ENCODE data around the gene PAPSS1.
"Not testable (repeated sequence)": the region's sequence is repeated elsewhere in the genome, so short reads cannot be mapped to it uniquely, and the experiment has no call there.

Gene PAPSS1

GRCh38 chr4:107729050-107729449 is 9.0 kb upstream of the PAPSS1 start:
- in situ Hi-C loops (cut with MboI; ENCODE audit: low sequenced_read_pairs) = not testable (repeated sequence)

DNA sequence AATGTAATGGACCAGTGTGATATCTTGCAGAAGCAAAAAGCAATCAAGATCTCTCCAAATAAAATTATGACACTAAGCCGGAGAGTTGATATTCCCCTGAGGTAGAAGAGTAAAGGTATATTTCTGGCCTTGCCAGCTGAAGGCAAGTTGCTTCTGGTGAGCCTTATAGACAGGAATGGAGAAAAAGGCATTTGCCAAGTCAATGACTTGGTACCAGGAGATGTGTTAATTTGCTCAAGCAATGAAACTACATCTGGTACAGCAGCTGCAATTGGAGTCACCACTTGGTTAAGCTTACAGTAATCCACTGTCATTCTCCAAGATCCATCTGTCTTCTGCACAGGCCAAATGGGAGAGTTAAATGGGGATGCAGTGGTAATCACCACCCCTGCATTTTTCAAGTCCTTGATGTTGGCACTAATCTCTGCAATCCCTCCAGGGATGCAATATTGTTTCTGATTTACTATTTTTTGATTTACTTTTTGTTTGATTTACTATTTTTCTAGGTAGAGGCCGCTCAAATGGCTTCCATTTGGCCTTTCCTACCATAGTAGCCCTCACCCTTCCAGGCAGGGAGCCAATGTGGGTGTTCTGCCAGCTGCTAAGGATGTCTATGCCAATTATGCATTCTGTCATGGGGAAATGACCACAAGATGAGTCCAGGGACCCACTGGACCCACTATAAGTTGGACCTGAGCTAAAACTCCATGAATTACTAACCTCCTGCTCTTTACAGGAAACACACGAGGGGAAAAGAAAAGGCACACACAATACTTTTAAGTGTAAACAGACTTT is 6.3 kb upstream of the PAPSS1 start:
- in situ Hi-C loops (cut with MboI; ENCODE audit: low sequenced_read_pairs) = not testable (repeated sequence)

DNA sequence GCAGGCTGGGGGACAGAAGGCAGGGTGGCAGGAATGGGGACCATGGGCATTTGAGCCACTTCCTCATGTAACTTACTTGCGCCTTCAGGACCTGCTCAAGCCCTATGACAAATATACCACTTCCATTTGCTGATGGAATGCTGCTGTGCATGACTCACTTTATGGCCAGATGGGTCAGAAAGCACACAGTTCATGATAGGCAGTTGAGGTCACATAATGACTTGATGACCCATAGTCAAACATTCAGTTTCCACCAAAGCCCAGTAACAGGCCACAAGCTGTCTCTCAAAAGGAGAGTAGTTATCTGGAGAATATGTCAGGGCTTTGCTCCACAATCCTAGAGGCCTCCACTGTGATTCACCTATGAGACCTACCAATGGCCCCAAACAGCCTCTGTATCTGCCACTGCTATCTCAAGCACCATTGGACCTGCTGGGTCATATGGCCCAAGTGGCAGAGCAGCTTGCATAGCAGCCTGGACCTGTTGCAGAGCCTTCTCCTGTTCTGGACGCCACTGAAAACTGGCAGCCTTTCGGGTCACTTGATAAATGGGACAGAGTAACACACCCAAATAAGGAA is 5.3 kb upstream of the PAPSS1 start:
- in situ Hi-C loops (cut with MboI; ENCODE audit: low sequenced_read_pairs) = no loop called here

GRCh38 chr4:107723331-107723730 is 3.3 kb upstream of the PAPSS1 start:
- in situ Hi-C loops (cut with MboI; ENCODE audit: low sequenced_read_pairs) = not testable (repeated sequence)

GRCh38 chr4:107721436-107722100 is 1.5 kb upstream of the PAPSS1 start:
- in situ Hi-C loops (cut with MboI; ENCODE audit: low sequenced_read_pairs) = no loop called here

GRCh38 chr4:107719207-107719921 is 670 bp downstream of the PAPSS1 start:
- in situ Hi-C loops (cut with MboI; ENCODE audit: low sequenced_read_pairs) = no loop called here

- in situ Hi-C loops (cut with MboI; ENCODE audit: low sequenced_read_pairs) = no loop called here
These were observed 1.6 kb downstream of the PAPSS1 start for GRCh38 chr4:107718351-107718965.

DNA sequence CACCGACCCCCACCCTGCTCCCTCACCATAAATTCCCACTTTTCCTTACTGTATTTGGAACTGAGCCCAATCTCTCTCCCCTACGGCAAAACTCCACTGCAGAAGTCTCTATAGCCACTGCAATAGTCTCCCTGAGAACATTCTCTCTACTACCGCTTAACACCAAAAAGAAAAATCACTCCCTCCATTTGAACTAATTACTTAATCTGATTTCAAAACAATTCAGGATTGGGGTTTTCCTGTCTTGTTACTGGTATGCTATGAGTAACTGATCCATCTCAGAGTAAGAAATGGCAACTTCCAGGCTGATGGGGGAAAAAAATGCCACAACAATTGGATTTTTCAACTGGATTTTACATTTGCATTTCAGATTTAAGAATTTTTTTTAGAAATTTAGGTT is 5.8 kb downstream of the PAPSS1 start:
- in situ Hi-C loops (cut with MboI; ENCODE audit: low sequenced_read_pairs) = no loop called here

GRCh38 chr4:107712236-107712635 is 7.8 kb downstream of the PAPSS1 start:
- in situ Hi-C loops (cut with MboI; ENCODE audit: low sequenced_read_pairs) = no loop called here

GRCh38 chr4:107711831-107712230 is 8.2 kb downstream of the PAPSS1 start:
- in situ Hi-C loops (cut with MboI; ENCODE audit: low sequenced_read_pairs) = no loop called here

GRCh38 chr4:107710493-107711459 is 9.3 kb downstream of the PAPSS1 start:
- in situ Hi-C loops (cut with MboI; ENCODE audit: low sequenced_read_pairs) = no loop called here

DNA sequence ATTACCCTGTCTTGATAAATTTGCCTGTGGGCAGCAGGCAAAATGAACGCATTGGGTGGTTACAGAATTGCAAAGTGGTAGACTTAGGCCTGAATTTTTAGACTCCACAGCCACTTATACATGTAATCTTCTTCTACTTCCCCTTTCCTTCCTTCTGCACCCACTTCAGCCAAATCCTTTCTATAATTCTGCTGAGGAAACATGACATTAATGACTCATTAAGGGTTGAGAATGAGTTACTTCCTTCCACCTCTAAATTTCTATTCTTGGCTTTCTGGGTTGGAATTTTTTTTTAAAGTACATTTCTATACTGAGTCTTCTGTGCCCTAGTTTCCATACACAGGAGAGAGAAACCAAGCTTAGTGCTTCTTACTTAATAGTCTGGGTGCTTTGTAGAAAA is 10.1 kb downstream of the PAPSS1 start:
- in situ Hi-C loops (cut with MboI; ENCODE audit: low sequenced_read_pairs) = no loop called here

GRCh38 chr4:107708225-107708624 is 11.8 kb downstream of the PAPSS1 start:
- in situ Hi-C loops (cut with MboI; ENCODE audit: low sequenced_read_pairs) = no loop called here

GRCh38 chr4:107705742-107706556 is 14.1 kb downstream of the PAPSS1 start:
- in situ Hi-C loops (cut with MboI; ENCODE audit: low sequenced_read_pairs) = no loop called here

DNA sequence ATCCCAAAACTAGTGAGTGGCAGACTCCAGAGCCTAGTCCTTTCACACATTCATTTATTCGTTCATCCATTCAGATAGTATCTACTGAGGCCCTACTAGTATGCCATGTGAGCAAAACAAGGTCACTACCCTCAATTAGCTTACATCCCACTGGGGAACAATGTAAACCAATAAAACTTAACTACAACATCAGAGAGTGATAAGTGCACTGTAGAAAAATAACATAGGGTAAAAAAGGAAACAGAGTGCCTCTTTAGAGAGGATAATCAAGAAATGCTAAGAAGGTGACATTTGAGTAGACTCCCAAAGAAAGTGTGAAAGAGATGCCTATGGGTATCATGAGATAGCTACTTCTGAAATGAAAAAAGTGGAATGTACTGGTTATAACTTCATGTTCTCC is 18.5 kb downstream of the PAPSS1 start:
- in situ Hi-C loops (cut with MboI; ENCODE audit: low sequenced_read_pairs) = no loop called here

DNA sequence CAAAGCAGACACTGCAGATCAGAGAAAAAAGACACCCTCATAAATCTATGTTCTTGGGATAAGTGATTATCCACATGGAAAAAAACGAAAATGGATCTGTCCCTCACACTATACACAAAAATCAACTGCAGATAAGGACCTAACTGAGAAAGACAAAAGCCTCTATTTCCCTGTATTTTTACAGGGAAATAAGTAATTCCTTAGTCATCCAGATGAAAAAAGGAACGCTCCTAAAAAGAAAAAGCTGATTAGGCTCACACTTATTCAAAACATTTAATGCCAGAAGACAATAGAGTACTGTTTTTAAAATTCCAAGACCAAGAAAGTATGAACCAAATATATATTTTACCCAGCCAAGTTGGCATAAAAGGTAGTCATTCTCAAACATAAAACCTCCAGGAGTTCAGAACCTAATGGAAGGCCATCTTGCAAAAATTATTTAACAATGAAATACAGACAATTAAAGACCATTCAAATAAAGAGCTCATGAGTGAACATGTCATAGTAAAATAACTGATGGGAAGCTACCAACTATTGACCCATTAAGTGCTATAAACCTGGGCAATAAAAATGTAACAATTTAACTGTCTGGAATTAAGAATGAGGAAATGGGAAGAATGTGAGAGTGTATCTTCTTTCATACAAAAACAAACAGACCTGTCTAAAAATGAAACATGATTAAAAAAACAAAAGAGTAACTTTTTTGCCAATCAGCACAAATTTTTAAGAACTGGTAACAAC is 20.4 kb downstream of the PAPSS1 start:
- in situ Hi-C loops (cut with MboI; ENCODE audit: low sequenced_read_pairs) = no loop called here

DNA sequence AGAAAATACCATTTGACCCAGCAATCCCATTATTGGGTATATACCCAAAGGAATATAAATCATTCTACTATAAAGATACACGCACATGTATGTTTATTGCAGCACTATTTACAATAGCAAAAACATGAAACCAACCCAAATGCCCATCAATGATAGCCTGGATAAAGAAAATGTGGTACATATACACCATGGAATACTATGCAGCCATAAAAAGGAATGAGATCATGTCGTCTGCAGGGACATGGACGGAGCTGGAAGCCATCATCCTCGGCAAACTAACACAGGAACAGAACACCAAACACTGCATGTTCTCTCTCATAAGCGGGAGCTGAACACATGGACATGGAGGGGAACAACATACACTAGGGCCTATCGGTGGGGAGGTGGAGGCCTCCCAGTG is 23.8 kb downstream of the PAPSS1 start:
- in situ Hi-C loops (cut with MboI; ENCODE audit: low sequenced_read_pairs) = not testable (repeated sequence)

- in situ Hi-C loops (cut with MboI; ENCODE audit: low sequenced_read_pairs) = no loop called here
These were observed 26.9 kb downstream of the PAPSS1 start for GRCh38 chr4:107693132-107693531.

All from HL-60/S4 treated with phorbol 12-myristate 13-acetate at 8.2 ng/mL for 4 days and 3 days (cell line).